HG03135 (cell line): ENCODE data around the gene POR.
"Not testable (repeated sequence)": the region's sequence is repeated elsewhere in the genome, so short reads cannot be mapped to it uniquely, and the experiment has no call there.

Experiments
- ATAC-seq: cut with Tn5 transposase; IDR thresholded peaks from one replicate; pipeline ENCODE4 v1.9.1; 2021; ENCODE audit warnings: mild to moderate bottlenecking, moderate library complexity; ENCODE audit not compliant: unreplicated experiment

The POR gene

DNA sequence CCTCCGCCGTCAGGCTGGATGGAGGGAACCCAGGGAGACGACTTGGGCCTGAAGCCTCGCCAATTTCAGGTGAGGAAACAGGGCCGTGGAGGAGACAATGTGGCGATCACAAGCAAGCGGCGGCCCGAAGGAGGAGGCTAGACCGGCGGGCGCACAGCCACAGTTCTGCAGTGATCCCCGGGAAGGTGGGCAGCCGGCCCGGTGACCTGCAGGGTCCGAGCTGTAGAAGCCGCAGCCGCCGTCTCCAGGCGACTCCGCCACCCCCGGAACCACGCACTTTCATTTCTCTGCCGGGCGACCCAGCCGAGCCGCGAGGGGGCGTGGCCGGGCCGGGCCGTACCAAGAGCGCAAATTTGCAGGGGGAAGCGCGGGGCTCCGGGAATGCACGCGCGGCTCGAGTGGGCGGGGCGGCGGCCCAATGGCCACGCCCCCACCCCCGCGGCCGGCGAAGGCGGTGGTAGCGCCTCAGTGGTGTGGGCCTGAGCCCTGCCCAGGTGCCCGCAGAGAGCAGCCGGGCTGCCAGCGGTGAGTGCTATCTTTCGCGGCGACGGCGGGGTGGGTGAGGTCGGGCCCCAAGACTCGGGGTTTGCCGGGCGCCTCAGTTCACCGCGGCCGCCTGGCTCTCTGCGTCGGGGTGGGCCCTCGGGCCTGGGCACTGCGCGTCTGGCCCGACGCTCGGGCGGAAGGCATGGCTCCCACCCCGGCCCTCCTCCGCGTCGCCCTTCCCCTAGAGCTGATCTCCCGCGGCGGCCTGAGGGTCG lies at the start of gene POR:
POR (plus strand) TSS at position 501 of the 761 bp plus-strand sequence. CDS start 38,847 bp downstream, outside the sequence.
- peak; percentile 93 for ATAC-seq

- no peak for ATAC-seq
Observed at GRCh38 chr7:75866114-75866488, 48.9 kb upstream of the POR start.

- peak; percentile 59 for ATAC-seq
Observed at GRCh38 chr7:75866489-75867389, 48.2 kb upstream of the POR start.

- ATAC-seq, result no peak
Observed at GRCh38 chr7:75867390-75867717, 47.6 kb upstream of the POR start.

GRCh38 chr7:75868153-75868552 lies 46.8 kb upstream of the POR start:
- no peak for ATAC-seq

GRCh38 chr7:75869776-75870379 lies 45.1 kb upstream of the POR start:
- no peak for ATAC-seq

DNA sequence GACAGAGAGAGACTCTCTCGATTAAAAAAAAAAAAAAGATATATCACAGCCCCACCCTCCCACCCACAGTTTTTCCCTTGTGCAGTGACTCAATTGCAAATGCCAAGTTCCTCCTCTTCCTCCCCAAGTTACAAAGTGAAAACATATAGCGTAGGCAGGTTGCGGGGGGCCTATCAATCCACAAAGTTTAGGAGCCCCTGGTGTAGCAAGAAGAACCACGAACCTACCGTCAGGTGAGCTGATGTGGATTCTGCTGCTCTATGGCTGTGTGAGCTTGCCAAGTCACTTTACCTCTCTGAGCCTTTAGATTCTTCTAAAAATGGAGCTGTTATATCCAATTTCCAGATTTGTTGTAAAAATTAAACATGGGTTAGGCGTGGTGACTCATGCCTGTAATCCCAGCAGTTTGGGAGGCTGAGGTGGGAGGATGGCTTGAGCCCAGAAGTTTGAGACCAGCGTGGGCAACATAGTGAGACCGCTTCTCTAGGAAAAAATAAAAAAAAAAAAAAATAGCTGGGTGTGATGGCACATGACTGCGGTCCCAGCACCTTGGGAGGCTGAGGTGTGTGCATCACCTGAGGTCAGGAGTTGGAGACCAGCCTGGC lies 44.3 kb upstream of the POR start:
- ATAC-seq, result no peak

DNA sequence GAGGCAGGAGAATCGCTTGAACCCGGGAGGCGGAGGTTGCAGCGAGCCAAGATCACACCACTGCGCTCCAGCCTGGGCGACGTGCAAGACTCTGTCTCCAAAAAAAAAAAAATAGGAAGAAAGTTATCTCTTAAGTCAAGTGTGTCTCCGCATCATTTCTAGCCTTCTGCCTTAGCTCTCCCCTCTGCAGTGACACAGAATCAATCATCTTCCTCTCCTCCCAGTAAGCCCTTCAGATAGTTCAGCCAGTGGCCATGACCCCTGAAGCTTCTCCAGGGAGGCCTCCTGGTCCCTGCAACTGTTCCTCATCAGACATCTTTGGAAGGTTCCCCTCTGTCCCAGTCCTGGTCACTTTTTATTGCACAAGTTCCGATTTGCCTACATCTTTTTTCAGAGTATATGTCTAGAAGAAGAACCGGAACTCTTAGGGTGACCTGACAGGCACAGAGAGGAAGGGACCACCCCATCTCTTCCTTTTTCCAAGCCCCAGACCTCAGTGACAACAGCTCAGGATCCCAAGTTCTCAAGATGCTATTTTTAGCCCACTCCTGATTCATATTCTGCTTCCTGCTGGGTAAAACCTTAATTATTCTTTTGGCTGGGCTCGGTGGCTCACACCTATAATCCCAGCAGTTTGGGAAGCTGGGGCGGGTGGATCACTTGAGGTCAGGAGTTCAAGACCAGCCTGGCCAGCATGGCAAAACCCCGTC lies 42.7 kb upstream of the POR start:
- ATAC-seq, result no peak

DNA sequence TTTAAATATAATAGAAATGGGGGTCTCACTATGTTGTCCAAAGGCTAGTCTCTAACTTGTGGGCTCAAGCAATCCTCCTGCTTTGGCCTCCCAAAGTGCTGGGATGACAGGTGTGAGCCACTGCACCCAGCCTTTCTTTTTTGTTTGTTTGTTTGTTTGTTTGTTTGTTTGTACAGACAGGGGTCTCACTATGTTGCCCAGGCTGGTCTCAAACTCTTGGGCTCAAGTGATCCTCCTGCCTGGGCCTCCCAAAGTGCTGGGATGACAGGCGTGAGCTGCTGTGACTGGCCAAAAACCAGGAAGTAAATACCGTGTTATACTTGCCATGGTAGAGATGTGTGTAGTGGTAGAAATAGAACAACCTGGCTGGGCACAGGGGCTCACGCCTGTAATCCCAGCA lies 40.8 kb upstream of the POR start:
- ATAC-seq, result not testable (repeated sequence)

DNA sequence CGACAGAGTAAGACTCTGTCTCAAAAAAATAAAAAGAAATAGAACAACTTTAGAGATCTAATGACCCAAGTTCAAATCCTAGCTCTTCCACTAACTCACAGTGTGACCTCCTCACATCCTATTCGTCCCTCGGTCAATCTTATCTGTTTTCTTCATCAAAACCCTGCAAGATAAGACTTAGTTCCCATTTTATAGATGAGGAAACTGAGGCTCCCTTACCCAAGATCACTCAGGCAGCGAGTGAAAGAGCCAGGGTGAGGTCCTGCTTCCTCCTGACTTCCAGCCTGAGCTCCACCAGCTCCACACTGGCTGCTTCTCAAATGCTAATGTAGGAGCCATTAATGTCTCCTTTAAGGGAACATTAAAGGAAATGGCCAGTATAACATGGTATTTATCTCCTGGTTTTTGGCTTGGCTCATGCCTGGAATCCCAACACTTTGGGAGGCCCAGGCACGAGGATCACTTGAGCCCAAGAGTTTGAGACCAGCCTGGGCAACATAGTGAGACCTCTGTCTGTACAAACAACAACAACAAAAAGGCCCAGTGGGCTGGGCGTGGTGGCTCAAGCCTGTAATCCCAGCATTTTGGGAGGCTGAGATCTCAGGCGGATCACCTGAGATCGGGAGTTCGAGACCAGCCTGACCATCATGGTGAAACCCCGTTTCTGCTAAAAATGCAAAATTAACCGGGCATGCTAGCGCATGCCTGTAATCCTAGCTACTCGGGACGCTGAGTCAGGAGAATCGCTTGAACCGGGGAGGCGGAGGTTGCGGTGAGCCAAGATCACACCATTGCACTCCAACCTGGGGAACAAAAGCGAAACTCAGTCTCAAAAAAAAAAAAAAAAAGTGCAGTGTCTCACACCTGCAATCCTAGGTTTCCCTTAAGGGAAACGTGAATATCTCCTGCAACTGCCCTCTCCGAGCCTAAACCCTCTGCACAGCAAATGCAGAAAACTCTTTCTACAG lies 39.6 kb upstream of the POR start:
- no peak for ATAC-seq

DNA sequence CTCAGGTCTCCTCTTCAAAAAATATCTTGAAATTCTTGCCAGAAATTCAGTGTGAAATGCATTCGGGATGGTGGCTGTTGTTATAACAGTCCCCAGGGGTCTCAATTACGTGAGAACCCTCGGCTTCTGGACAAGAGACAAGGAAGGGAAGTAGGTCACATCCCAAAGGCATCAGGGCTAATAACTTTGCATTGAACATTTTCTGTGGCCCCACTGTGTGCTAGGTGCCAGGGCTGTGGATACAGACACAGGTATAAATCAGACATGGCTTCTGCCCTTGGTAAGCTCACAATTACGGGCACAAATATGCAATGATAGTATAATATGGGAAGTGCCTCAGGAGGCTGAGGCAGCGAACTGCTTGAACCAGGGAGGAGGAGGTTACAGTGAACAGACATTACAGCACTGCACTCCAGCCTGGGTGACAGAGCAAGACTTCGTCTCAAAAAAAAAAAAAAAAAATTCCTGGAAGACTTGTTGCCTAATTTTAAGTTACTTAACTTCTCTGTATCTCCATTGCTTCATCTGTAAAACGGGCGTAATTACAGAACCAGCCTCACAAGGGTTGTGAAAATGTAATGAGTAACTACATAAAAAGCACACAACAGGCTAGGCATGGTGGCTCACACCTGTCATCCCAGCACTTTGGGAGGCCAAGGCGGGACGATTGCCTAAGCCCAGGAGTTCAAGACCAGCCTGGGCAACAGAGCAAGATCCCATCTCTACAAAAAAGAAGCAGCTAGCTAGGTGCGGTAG lies 38.7 kb upstream of the POR start:
- ATAC-seq, result no peak

DNA sequence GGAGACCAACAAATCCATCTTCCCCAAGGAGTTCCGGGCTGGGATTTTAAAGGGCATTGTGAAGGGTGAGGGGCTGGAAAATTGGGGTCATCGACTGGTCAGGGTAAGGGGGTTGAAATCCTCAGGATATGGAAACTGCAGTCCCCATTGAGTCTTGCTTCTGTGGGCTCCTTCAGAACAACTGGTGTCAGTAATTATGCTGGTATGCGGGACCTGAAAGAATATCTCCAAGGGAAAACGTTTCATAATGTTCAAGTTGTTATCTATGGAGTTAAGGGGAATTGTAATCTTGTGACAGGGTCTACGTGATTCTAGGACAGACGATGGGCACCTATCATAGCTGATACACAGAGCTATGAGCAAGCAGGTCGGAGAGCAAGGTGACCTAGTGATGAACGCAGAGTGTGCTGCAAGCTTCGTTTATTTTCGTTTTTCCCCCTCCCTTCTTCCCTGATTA lies 36.6 kb upstream of the POR start:
- peak; percentile 29 for ATAC-seq

- ATAC-seq, result peak; percentile 91
Observed at GRCh38 chr7:75878769-75879611, 36.0 kb upstream of the POR start, which contains the start of gene RHBDD2. TSS of gene RHBDD2 (plus strand) at chr7:75879034. CDS start at chr7:75879083, 49 bp downstream.

GRCh38 chr7:75879771-75880184 lies 35.2 kb upstream of the POR start:
- ATAC-seq, result no peak

DNA sequence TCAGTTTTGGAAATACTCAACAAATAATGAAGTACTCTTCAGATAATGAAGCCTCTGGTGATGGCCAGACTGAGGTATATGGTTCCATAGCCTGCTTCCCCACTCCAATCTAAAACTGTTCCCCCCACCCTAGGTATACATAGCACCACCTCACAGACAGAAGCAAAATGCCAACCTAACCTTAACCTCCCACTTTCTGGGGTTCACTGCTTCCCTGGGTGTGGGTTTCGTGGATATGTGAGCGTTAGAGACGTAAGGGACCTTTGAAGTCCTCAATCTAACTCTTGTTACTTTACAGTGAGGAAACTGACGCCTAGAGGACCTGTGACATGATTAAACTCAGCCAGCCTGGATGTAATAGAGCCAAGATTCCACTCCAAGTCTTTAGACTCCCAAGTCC lies 34.7 kb upstream of the POR start:
- ATAC-seq, result no peak

DNA sequence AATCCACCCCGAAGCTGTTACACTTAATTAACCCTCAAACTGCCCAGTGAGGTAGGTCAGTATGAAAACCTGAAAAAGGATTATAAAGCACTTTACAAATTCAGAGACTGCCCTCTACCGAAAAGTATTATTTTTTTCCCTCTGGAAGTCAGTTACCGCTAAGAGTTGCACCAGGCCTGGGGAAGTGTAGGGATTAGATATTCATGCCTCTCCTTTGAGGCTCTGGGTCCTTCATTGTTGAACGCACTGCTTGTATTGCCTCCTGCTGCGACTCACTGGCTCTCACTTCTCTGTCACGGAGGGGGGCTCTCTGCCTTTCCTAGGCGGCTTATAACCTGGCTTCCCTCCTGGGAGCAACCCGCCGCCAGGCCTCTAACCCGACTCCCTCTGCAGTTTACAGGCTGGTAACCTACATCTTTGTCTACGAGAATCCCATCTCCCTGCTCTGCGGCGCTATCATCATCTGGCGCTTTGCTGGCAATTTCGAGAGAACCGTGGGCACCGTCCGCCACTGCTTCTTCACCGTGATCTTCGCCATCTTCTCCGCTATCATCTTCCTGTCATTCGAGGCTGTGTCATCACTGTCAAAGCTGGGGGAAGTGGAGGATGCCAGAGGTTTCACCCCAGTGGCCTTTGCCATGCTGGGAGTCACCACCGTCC lies 33.4 kb upstream of the POR start:
- no peak for ATAC-seq

DNA sequence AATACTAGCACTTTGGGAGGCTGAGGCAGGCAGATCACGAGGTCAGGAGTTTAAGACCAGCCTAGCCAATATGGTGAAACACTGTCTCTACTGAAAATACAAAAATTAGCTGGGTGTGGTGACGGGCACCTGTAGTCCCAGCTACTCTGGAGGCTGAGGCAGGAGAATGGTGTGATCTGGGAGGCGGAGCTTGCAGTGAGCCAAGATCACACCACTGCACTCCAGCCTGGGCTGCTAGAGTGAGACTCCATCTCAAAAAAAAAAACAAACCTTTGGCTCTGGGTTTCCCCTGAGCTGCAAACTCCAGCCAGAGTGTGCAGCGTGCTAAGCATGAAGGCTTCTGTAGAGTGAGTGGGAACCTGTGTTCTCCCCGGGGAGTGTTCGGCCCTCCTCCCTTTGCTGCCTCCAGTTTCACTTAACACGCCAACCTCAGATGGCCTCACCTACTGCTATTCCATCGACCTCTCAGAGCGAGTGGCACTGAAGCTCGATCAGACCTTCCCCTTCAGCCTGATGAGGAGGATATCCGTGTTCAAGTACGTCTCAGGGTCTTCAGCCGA lies 31.6 kb upstream of the POR start:
- ATAC-seq, result not testable (repeated sequence)
